HG03571 (cell line): Measurements from ENCODE around the gene DTX2.
"Not testable (repeated sequence)": the region's sequence is repeated elsewhere in the genome, so short reads cannot be mapped to it uniquely, and the experiment has no call there.

Experiments used
- ATAC-seq: cut with Tn5 transposase; IDR thresholded peaks from one replicate; pipeline ENCODE4 v1.9.1; 2021; ENCODE audit not compliant: unreplicated experiment

DTX2 gene

DNA sequence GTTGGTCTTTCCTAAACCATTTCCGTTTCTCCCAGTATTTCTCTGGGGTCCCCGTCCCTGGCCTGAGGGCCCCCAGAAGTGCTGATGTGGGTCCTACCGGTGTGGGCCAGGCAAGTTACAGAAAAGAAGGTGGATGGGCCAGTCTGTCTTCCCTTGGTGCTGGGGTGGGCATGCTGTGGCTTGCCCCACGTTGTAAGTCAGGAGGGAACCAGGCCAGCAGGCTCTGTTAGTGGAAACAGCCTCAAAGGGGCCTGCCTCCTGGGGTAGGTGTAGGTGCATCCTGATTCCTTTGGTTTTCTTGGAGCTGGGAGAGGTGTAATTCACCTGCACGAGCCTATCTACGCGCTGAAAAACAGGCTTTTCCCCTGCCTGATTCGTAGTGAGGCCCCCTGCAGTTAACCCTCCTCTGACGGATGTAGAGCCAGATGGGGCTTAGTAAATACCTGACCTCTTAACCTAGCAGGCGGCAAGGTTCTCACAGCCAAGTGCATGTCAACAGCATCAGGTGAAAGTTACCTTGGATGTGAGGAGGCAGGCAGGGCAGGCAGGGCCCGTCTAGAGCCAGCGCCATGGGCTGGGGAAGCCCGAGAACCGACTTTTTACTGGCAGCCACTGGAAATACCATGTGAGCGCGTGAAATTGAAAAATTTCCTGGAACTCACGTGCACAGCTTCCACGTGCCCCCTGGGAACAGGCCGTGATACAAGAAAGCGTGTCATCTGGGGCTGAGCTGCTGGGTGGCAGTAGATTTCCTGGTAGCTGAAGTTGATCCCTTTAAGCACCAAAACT, 24.5 kb downstream of the DTX2 start:
- ATAC-seq, result peak; percentile 1

DNA sequence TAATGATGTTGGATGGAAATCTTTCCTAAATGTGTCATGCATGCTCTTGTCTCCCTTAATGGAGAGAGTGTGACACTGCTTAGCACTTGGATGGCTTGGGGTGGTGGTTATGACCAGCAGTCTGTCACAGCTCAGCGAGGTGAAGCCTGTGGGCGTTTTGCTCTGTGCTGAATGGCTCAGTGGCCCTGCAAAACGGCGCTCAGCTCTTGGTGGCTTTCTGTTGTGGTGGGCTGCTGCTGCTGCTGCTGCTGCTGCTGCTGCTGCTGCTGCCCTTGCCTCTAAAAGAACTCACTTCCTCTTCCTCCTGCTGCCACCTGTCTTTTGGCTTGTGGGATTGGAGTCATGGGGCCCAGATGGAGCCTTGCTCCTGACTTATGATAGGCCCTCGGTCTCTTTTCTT, 25.1 kb downstream of the DTX2 start:
- ATAC-seq, result peak; percentile 99

GRCh38 chr7:76487969-76488368, 26.5 kb downstream of the DTX2 start:
- ATAC-seq, result not testable (repeated sequence)

DNA sequence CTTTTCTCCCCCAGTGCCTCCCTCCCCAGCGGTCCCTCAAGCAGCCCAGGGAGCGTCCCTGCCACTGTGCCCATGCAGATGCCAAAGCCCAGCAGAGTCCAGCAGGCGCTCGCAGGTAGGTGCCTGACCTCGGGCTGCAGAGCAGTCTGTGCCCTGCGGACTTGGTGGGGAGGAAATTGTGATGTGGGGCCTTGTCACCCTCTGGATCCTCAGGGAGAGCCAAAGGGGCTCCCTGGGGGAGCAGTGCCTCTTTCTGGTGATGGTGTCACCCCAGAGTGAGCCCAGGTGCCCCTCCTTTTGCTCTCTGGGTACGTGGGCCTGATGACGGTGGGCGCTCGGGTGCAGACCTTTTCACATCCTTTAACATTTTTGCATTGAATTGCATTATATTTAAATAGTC, 30.6 kb downstream of the DTX2 start:
- ATAC-seq, result not testable (repeated sequence)

DNA sequence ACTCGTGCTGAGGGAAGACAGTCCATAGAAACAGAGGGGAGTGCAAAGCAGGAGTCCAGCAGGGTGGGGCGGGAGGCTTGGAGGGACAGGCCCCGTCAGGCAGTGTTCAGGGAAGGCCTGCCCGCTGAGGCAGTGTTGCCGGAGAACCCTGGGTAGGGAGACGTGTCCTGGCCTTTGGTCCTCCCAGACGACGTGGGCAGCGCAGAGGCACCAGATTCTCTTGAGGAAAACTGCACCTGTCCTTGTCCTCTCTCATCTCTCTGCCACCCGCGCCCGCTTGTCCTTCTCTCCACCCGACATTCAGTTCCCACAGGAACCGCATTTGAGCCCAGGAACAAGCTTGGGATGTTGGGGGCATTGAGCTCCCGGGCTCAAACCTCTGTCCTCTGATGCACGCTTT, 34.2 kb downstream of the DTX2 start:
- ATAC-seq, result not testable (repeated sequence)

GRCh38 chr7:76497918-76498582, 36.5 kb downstream of the DTX2 start:
- ATAC-seq, result not testable (repeated sequence)

GRCh38 chr7:76498583-76499200, 37.2 kb downstream of the DTX2 start:
- ATAC-seq, result not testable (repeated sequence)

- ATAC-seq, result not testable (repeated sequence)
Observed at GRCh38 chr7:76499201-76499923, 37.9 kb downstream of the DTX2 start.

GRCh38 chr7:76499924-76500241, 38.4 kb downstream of the DTX2 start:
- not testable (repeated sequence) for ATAC-seq

GRCh38 chr7:76502224-76502623, 40.7 kb downstream of the DTX2 start:
- not testable (repeated sequence) for ATAC-seq

GRCh38 chr7:76502836-76503235, 41.3 kb downstream of the DTX2 start:
- ATAC-seq, result not testable (repeated sequence)

DNA sequence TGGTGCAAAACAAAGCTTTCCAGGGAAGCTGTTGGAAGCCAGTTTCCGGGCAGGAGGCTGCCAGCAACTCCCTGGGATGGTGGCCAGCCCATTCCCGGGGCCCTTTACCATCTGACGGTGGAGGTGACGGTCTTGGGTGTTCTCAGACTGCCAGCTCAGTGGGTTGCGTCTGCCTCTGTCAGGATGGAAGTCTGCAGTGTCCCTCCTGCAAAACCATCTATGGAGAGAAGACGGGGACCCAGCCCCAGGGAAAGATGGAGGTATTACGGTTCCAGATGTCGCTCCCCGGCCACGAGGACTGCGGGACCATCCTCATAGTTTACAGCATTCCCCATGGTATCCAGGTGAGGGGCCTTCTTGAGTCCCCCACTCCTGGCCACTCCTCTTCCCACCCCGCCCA, 41.7 kb downstream of the DTX2 start:
- ATAC-seq, result not testable (repeated sequence)

DNA sequence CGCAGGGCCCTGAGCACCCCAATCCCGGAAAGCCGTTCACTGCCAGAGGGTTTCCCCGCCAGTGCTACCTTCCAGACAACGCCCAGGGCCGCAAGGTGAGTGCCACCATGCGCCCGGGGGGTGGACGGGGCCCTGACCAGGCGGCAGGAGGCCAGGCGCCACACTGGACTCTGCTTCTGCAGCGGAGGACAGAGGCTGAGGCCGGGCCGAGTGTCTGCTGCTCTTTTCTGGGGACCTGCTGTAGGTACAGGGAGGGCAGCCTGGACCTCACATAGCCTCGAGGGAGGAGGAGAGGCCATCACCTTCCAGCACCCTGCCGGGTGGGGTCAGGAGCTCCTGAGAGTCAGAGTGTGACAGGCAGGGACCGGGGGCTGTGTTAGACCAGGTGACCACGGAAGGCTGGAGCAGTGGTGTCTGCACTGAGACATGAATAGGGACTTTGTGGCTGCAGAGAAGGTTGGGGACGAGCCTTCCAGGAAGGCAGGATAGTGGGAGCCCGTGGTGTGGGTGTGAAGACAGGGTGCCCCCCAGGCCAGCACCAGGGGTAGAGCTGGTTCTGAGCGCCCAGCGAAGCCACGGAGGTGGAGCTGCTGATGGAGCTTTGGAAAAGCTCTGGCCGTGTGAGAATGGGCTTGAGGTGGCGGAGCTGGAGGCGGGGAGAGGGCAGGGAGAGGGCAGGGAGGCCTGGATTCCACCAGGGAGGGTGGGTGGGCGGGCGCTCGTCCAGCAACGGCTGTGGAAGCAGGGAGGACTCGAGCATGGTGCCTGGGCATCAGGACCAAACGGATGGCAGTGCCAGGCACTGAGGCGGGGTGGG, 43.0 kb downstream of the DTX2 start:
- not testable (repeated sequence) for ATAC-seq

DNA sequence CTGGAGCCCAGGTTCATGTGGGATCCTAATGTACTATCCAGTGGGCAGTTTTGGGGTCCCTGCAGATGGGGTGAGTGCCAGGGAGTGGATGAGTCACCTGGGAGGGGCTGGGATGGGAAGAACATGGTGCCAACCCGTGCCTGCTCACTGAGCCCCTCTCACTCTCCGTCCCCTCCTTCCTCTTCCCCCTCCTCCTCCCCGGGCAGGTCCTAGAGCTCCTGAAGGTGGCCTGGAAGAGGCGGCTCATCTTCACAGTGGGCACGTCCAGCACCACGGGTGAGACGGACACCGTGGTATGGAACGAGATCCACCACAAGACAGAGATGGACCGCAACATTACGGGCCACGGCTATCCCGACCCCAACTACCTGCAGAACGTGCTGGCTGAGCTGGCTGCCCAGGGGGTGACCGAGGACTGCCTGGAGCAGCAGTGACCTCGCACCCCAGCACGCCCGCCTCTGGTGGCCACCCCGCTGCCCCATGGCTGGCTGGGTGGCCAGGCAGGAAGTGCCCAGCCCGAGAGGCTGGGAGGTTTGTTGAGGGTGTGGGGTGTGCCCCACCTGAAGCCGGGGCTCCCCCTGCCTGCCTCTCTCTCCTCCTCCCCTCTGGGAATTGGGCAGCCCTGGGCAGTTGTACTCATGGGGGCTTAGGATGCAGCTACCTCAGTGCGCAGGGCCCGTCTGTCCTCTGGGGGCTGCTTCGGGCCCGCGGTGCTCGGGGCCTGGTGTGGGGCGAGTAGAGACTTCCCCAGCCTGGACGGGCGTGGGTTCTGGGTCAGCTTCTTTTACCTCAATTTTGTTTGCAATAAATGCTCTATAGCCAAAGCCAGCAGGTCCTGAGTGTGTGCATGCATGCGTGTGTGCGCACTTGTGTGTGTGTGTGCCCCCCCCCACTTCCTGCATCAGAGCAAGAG, 43.9 kb downstream of the DTX2 start:
- no peak for ATAC-seq

DNA sequence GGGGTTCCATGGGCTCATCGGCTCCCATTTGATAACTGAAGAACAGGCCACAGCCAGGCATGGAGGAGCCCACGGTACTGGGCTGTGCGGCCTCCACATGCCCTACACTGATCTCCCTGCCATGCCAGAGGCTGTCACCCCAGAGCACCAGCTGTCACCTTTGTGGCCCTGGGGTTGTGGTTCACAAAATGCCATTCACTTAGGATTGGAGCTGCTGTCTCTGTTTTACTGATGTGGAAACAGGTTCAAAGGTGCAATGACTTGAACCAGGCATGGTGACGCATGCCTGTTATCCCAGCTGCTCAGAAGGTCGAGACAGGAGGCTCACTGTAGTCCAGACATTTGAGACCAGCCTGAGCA, 44.6 kb downstream of the DTX2 start:
- no peak for ATAC-seq

DNA sequence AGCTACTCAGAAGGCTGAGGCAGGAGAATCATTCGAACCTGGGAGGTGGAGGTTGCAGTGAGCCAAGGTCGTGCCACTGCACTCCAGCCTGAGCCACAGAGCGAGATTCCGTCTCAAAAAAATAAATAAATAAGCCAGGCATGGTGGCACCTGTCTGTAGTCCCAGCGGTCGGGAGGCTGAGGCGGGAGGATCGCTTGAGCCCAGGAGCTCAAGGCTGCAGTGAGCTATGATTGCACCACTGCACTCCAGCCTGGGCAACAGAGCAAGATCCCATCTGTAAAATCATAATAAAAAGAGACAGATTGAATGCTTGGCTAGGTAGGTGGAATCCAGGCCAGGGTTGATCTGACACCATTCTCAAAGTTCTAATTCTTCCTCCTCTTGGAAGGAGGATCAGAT, 45.1 kb downstream of the DTX2 start:
- not testable (repeated sequence) for ATAC-seq

DNA sequence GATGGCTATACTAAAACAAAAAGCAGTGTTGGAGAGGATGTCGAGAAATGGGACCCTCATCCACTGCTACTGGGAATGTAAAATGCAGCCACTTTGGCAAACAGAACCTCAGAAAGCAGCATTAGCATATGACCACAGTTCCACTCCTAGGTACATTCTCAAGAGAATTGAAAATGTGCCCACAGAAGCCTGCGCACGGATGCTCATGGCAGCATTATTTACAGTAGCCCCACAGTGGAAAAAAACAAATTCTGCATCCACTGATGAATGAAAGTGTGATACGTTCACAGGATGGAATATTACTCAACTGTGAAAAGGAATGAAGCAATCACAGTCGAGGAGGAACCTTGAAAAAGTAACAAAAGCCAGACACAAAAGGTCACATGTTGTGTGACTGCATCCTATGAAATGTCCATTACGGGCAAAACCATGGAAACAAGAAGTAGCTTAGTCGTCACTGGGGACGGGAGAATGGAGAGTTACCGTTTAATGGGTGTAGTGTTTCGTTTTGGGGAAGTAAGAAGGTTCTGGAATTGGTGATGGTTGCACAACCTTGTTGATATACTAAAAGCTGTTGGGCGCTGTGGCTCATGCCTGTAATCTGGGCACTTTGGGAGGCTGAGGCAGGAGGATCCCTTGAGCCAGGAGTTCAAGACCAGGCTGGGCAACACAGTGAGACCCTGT, 46.4 kb downstream of the DTX2 start:
- ATAC-seq, result no peak

- no peak for ATAC-seq
Observed at GRCh38 chr7:76509931-76510877, 48.7 kb downstream of the DTX2 start, which contains the start of gene UPK3B. UPK3B (plus strand) TSS chr7:76510552; CDS start chr7:76510653, 101 bp downstream.
